Measurements from ENCODE around the gene PHACTR2.

Gene PHACTR2

GRCh38 chr6:143767433-143767832, 89.7 kb downstream of the PHACTR2 start:
- TF ChIP-seq CTCF (IDR thresholded peaks at IDR 0.05; ENCODE audit: insufficient read depth, low read length) (no peak), REST (IDR thresholded peaks at IDR 0.05; ENCODE audit: insufficient replicate concordance, low read depth) (no peak), GABPA (IDR thresholded peaks at IDR 0.05; ENCODE audit: low read depth) (no peak), POLR2AphosphoS5 (IDR thresholded peaks at IDR 0.05; ENCODE audit: low read depth) (no peak), SPI1 (IDR thresholded peaks at IDR 0.05; ENCODE audit: borderline replicate concordance, low read depth) (no peak)
- DNase-seq (ENCODE audit: low read depth in 1 of 2, low spot score in 1 of 2), result no peak
- Histone ChIP-seq H3K27me3 (ENCODE audit: insufficient read depth, poor library complexity, severe bottlenecking) (no peaks in the 10 kb centered on the region), H3K4me3 (replicated peaks; ENCODE audit: insufficient read depth, low read length) (no peak overlapping the region), H3K27ac (replicated peaks) (no peak overlapping the region)

- TF ChIP-seq POLR2AphosphoS5 (IDR thresholded peaks at IDR 0.05; ENCODE audit: low read depth), result no peak
- TF ChIP-seq GABPA (IDR thresholded peaks at IDR 0.05; ENCODE audit: low read depth), result no peak
- TF ChIP-seq REST (IDR thresholded peaks at IDR 0.05; ENCODE audit: insufficient replicate concordance, low read depth), result no peak
- TF ChIP-seq SPI1 (IDR thresholded peaks at IDR 0.05; ENCODE audit: borderline replicate concordance, low read depth), result no peak
- TF ChIP-seq CTCF (IDR thresholded peaks at IDR 0.05; ENCODE audit: insufficient read depth, low read length), result no peak
- Histone ChIP-seq H3K4me3 (replicated peaks; ENCODE audit: insufficient read depth, low read length) (no peak overlapping the region), H3K27ac (replicated peaks) (no peak overlapping the region), H3K27me3 (ENCODE audit: insufficient read depth, poor library complexity, severe bottlenecking) (no peaks in the 10 kb centered on the region)
- no peak for DNase-seq (ENCODE audit: low read depth in 1 of 2, low spot score in 1 of 2)
These were observed 94.6 kb downstream of the PHACTR2 start for GRCh38 chr6:143772116-143773086.

- H3K4me3 ChIP-seq (replicated peaks; ENCODE audit: insufficient read depth, low read length), result no peak overlapping the region
- TF ChIP-seq SPI1 (IDR thresholded peaks at IDR 0.05; ENCODE audit: borderline replicate concordance, low read depth), result no peak
- no peak for TF ChIP-seq REST (IDR thresholded peaks at IDR 0.05; ENCODE audit: insufficient replicate concordance, low read depth)
- no peak for TF ChIP-seq CTCF (IDR thresholded peaks at IDR 0.05; ENCODE audit: insufficient read depth, low read length)
- TF ChIP-seq POLR2AphosphoS5 (IDR thresholded peaks at IDR 0.05; ENCODE audit: low read depth), result no peak
- TF ChIP-seq GABPA (IDR thresholded peaks at IDR 0.05; ENCODE audit: low read depth), result no peak
- DNase-seq (ENCODE audit: low read depth in 1 of 2, low spot score in 1 of 2), result no peak
- no peak overlapping the region for H3K27ac ChIP-seq (replicated peaks)
- H3K27me3 ChIP-seq (ENCODE audit: insufficient read depth, poor library complexity, severe bottlenecking), result no peaks in the 10 kb centered on the region
These were observed 95.9 kb downstream of the PHACTR2 start for GRCh38 chr6:143773506-143774150.

All from HL-60 (cell line).